Vagina (tissue), 2 donors: ENCODE results near the gene SRP19. TPM values are rescaled to one million over a fixed set of nuclear protein-coding genes. Genes with fewer than 3 reads are reported as not detected.
A peak's percentile ranks its signal among the peaks of the same experiment; 100 is the strongest.
"Not testable (repeated sequence)": the region's sequence is repeated elsewhere in the genome, so short reads cannot be mapped to it uniquely, and the experiment has no call there.

Experiments used
- DNase-seq, 2 donors: peaks; one replicate each; pipeline ENCODE4 v3.0.0-alpha.2; 2017; ENCODE audit errors: extremely low spot score in 2 of 2
- H3K27ac ChIP-seq: fragments of 200-600 bp; sonication (generic); one replicate; pipeline ENCODE4 v1.5.1; 2019
- H3K27me3 ChIP-seq: fragments of 200-600 bp; sonication (generic); one replicate; pipeline ENCODE4 v1.5.1; 2019
- H3K36me3 ChIP-seq, 2 donors: fragments of 200-600 bp; sonication (generic); one replicate each; pipeline ENCODE4 v1.5.1; 2017 to 2019
- H3K4me1 ChIP-seq: fragments of 200-600 bp; sonication (generic); one replicate; pipeline ENCODE4 v1.5.1; 2019
- H3K4me3 ChIP-seq, 2 donors: fragments of 200-600 bp; sonication (generic); 1 replicate in 1 of 2; 2 replicates in 1 of 2; pipeline ENCODE4 v1.5.1; 2016 to 2019
- H3K9me3 ChIP-seq: fragments of 200-600 bp; sonication (generic); one replicate; pipeline ENCODE4 v1.5.1; 2019
- CTCF ChIP-seq, 3 experiments: fragments of 450-650 bp in 2 of 3; fragments of 200-600 bp in 1 of 3; sonication (generic) in 1 of 3; IDR thresholded peaks; one replicate each; pipeline ENCODE4 v1.5.1; 2017 to 2019; ENCODE audit warnings: antibody characterized with exemption in 3 of 3, mild to moderate bottlenecking in 2 of 3, moderate library complexity in 2 of 3
- POLR2A ChIP-seq, 2 donors: fragments of 450-650 bp; IDR thresholded peaks; one replicate each; pipeline ENCODE4 v1.6.1; 2017; ENCODE audit warnings: antibody characterized with exemption in 2 of 2, mild to moderate bottlenecking in 2 of 2, moderate library complexity in 2 of 2
- POLR2AphosphoS5 ChIP-seq, 2 donors: sonication (generic); formaldehyde crosslinking; IDR thresholded peaks; one replicate each; pipeline ENCODE4 v1.9.0; 2017; ENCODE audit warnings: antibody characterized with exemption in 2 of 2, mild to moderate bottlenecking in 2 of 2, low read depth in 1 of 2; ENCODE audit not compliant: insufficient read depth in 1 of 2
- intact Hi-C: fragments of 100-400 bp; cut with DNase I; formaldehyde crosslinking; loops from one replicate; pipeline ENCODE4 v1.15.1; 2023
- total RNA-seq: library from RNA; depleted of rRNA; stranded (reverse); fragments of >200 nt; gene quantifications from one replicate; pipeline ENCODE4 v1.2.3, GENCODE V29; 2016

The SRP19 gene
- total RNA-seq, 1 donor from 2014 or later, result 30.9 TPM

- intact Hi-C loops, result no loop called here
- H3K4me1 ChIP-seq, result no peaks in the 10 kb centered on the region
- no peaks in the 10 kb centered on the region for H3K9me3 ChIP-seq
- H3K36me3 ChIP-seq, result peaks cover 0 to 41% of the 10 kb centered on the region in 2 donors
- no peak for DNase-seq
- H3K27ac ChIP-seq, result no peak overlapping the region
- no peak for TF ChIP-seq POLR2A (IDR thresholded peaks at IDR 0.05)
- no peak overlapping the region for H3K4me3 ChIP-seq
- no peaks in the 10 kb centered on the region for H3K27me3 ChIP-seq
Observed at GRCh38 chr5:112886975-112887374, 25.9 kb downstream of the SRP19 start.

GRCh38 chr5:112892066-112892465, 31.0 kb downstream of the SRP19 start:
- H3K27me3 ChIP-seq, H3K4me3 ChIP-seq, intact Hi-C loops, H3K9me3 ChIP-seq, H3K4me1 ChIP-seq, H3K27ac ChIP-seq, DNase-seq: not testable (repeated sequence)
- H3K36me3 ChIP-seq, result peaks cover 0 to 12% of the 10 kb centered on the region in 2 donors

GRCh38 chr5:112892776-112893175, 31.7 kb downstream of the SRP19 start:
- intact Hi-C loops, result no loop called here
- Histone ChIP-seq H3K4me1 (no peaks in the 10 kb centered on the region), H3K36me3 (peaks cover 0 to 10% of the 10 kb centered on the region in 2 donors), H3K9me3 (no peaks in the 10 kb centered on the region), H3K27ac (no peak overlapping the region), H3K27me3 (no peaks in the 10 kb centered on the region), H3K4me3 (no peak overlapping the region)
- no peak for DNase-seq
- no peak for TF ChIP-seq CTCF (IDR thresholded peaks at IDR 0.05)
- no peak for TF ChIP-seq POLR2AphosphoS5 (IDR thresholded peaks at IDR 0.05; ENCODE audit: insufficient read depth in 1 of 2, low read depth in 1 of 2)
- TF ChIP-seq POLR2A (IDR thresholded peaks at IDR 0.05), result no peak

- no peak overlapping the region for H3K27ac ChIP-seq
- no peaks in the 10 kb centered on the region for H3K4me1 ChIP-seq
- no peaks in the 10 kb centered on the region for H3K27me3 ChIP-seq
- H3K4me3 ChIP-seq, result no peak overlapping the region
- intact Hi-C loops, result no loop called here
- no peak for DNase-seq
- TF ChIP-seq POLR2AphosphoS5 (IDR thresholded peaks at IDR 0.05; ENCODE audit: insufficient read depth in 1 of 2, low read depth in 1 of 2) (no peak), POLR2A (IDR thresholded peaks at IDR 0.05) (no peak), CTCF (IDR thresholded peaks at IDR 0.05) (no peak)
- peaks cover 0 to 27% of the 10 kb centered on the region in 2 donors for H3K36me3 ChIP-seq
- H3K9me3 ChIP-seq, result no peaks in the 10 kb centered on the region
Observed at GRCh38 chr5:112895682-112896081, 34.6 kb downstream of the SRP19 start.

- Histone ChIP-seq H3K4me3 (no peak overlapping the region), H3K27me3 (no peaks in the 10 kb centered on the region), H3K9me3 (no peaks in the 10 kb centered on the region), H3K4me1 (no peaks in the 10 kb centered on the region), H3K36me3 (peaks cover 0 to 34% of the 10 kb centered on the region in 2 donors), H3K27ac (no peak overlapping the region)
- no peak for TF ChIP-seq CTCF (IDR thresholded peaks at IDR 0.05)
- TF ChIP-seq POLR2A (IDR thresholded peaks at IDR 0.05), result no peak
- TF ChIP-seq POLR2AphosphoS5 (IDR thresholded peaks at IDR 0.05; ENCODE audit: insufficient read depth in 1 of 2, low read depth in 1 of 2), result no peak
- peak in 1 of 2 donors; percentile 34 for DNase-seq
- intact Hi-C loops, result no loop called here
Observed at GRCh38 chr5:112902561-112902960, 41.5 kb downstream of the SRP19 start.

GRCh38 chr5:112904996-112905395, 43.9 kb downstream of the SRP19 start:
- intact Hi-C loops, H3K9me3 ChIP-seq, H3K27me3 ChIP-seq, H3K27ac ChIP-seq, H3K4me1 ChIP-seq, H3K4me3 ChIP-seq: not testable (repeated sequence)
- peak in 1 of 2 donors; percentile 10 for DNase-seq
- H3K36me3 ChIP-seq, result peaks cover 0 to 20% of the 10 kb centered on the region in 2 donors

GRCh38 chr5:112906637-112907036, 45.5 kb downstream of the SRP19 start:
- intact Hi-C loops, result no loop called here
- TF ChIP-seq POLR2A (IDR thresholded peaks at IDR 0.05) (no peak), POLR2AphosphoS5 (IDR thresholded peaks at IDR 0.05; ENCODE audit: insufficient read depth in 1 of 2, low read depth in 1 of 2) (no peak), CTCF (IDR thresholded peaks at IDR 0.05) (no peak)
- Histone ChIP-seq H3K27ac (no peak overlapping the region), H3K27me3 (no peaks in the 10 kb centered on the region), H3K4me3 (no peak overlapping the region), H3K9me3 (no peaks in the 10 kb centered on the region), H3K4me1 (no peaks in the 10 kb centered on the region), H3K36me3 (peaks cover 0 to 18% of the 10 kb centered on the region in 2 donors)
- DNase-seq, result no peak
